Large intestine (tissue), 12 donors: ENCODE results near the gene SEL1L2. TPM values are rescaled to one million over a fixed set of nuclear protein-coding genes. Genes with fewer than 3 reads are reported as not detected.

Source experiments
- DNase-seq, 2 donors: peaks; one replicate each; pipeline versions ENCODE4 v3.0.0 to v3.0.0-alpha.2; 2013
- H3K27ac ChIP-seq: one replicate; pipeline ENCODE4 v1.5.1; 2013; ENCODE audit warnings: low read length
- H3K27me3 ChIP-seq: 2 replicates; pipeline ENCODE4 v1.6.1; 2013; ENCODE audit warnings: low read length; ENCODE audit not compliant: control insufficient read depth, insufficient read depth
- H3K36me3 ChIP-seq: 2 replicates; pipeline ENCODE4 v1.6.1; 2013; ENCODE audit warnings: low read length; ENCODE audit not compliant: control insufficient read depth, insufficient read depth
- H3K4me1 ChIP-seq: one replicate; pipeline ENCODE4 v1.6.1; 2013; ENCODE audit warnings: low read length; ENCODE audit not compliant: control insufficient read depth, insufficient read depth
- H3K4me3 ChIP-seq: one replicate; pipeline ENCODE4 v1.5.1; 2013; ENCODE audit warnings: low read length
- H3K9me3 ChIP-seq: one replicate; pipeline ENCODE4 v1.6.1; 2013; ENCODE audit warnings: mild to moderate bottlenecking, low read depth, low read length, moderate library complexity; ENCODE audit not compliant: control insufficient read depth
- WGBS: methylation state at CpG from one replicate; pipeline ENCODE4 v1.1.5; 2013; ENCODE audit warnings: low lambda C conversion rate; ENCODE audit not compliant: insufficient coverage; 5-methylcytosine and 5-hydroxymethylcytosine counted together
- long read RNA-seq, 11 donors: transcript quantifications; one replicate each; lab custom pipeline, GENCODE V29; 2026
- polyA plus RNA-seq: library from polyadenylated mRNA; unstranded; fragments of 120-200 nt; gene quantifications from one replicate; pipeline ENCODE4 v1.2.1, GENCODE V29; 2013

Gene SEL1L2, protein sequence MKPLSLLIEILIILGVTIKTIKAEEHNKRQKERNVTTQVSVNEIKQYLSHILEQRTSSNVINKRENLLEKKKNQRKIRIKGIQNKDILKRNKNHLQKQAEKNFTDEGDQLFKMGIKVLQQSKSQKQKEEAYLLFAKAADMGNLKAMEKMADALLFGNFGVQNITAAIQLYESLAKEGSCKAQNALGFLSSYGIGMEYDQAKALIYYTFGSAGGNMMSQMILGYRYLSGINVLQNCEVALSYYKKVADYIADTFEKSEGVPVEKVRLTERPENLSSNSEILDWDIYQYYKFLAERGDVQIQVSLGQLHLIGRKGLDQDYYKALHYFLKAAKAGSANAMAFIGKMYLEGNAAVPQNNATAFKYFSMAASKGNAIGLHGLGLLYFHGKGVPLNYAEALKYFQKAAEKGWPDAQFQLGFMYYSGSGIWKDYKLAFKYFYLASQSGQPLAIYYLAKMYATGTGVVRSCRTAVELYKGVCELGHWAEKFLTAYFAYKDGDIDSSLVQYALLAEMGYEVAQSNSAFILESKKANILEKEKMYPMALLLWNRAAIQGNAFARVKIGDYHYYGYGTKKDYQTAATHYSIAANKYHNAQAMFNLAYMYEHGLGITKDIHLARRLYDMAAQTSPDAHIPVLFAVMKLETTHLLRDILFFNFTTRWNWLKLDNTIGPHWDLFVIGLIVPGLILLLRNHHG
- polyA plus RNA-seq, result not detected
- long read RNA-seq, donor 1, result 0 reads
- long read RNA-seq, donor 2, result 0 reads
- long read RNA-seq, donor 3, result 0 reads
- long read RNA-seq, donor 4, result 0 reads
- long read RNA-seq, donor 5, result 0 reads
- long read RNA-seq, donor 6, result 0 reads
- long read RNA-seq, donor 7, result 0 reads
- long read RNA-seq, donor 8, result 0 reads
- long read RNA-seq, donor 9, result 0 reads
- long read RNA-seq, donor 10, result 0 reads
- long read RNA-seq, donor 11, result 0 reads

DNA sequence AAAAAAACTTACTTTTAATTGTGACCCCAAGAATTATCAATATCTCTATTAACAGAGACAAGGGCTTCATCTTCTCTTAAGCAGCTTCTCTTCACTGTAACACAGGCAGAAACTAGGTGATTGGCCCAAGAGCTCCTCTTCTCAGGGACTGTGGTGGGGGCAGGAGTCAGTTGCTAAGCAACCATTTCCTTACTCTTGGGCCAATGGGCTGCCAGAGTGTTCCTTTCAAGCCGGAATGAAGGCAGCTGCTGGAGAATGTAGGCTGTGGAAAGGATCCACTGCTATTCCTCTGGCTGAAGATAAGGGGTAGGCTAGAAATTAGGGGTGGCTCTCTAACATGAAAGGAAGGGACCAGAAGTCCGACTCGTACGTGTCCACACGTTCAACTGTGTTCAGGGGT is at the start of gene SEL1L2:
Gene SEL1L2 (minus strand): TSS at position 150 of the 400 bp plus-strand sequence. CDS start 80 bp downstream, at position 70.
- no peak for DNase-seq
- H3K27ac ChIP-seq, result no peak within 1 kb of the TSS
- no peaks in the 10 kb centered on the region for H3K27me3 ChIP-seq
- no CpG with 5 or more reads among the region's 5 CpGs for WGBS
- H3K9me3 ChIP-seq, result peaks cover 9% of the 10 kb centered on the region
- H3K4me3 ChIP-seq, result no peak within 1 kb of the TSS
- H3K4me1 ChIP-seq, result no peaks in the 10 kb centered on the region
- H3K36me3 ChIP-seq, result no peaks in the 10 kb centered on the region

DNA sequence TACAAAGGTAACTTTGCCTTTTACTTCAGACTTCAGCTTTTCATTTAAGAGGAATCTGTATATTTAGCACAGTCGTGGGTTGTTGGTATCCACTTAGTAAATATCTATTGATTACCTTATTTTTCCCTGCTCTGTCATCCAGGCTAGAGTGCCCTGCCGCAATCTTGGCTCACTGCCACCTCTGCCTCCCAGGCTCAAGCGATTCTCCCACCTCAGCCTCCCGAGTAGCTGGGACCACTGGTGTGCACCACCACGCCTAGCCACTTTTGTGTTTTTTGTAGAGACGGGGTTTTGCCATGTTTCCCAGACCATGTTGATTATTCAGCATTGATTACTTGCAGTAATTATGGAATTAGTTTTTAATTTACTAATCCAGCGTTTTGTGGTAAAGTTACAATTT is 46.2 kb upstream of the SEL1L2 start:
- WGBS, result 100% methylated on average over 1 of the region's 7 CpGs

DNA sequence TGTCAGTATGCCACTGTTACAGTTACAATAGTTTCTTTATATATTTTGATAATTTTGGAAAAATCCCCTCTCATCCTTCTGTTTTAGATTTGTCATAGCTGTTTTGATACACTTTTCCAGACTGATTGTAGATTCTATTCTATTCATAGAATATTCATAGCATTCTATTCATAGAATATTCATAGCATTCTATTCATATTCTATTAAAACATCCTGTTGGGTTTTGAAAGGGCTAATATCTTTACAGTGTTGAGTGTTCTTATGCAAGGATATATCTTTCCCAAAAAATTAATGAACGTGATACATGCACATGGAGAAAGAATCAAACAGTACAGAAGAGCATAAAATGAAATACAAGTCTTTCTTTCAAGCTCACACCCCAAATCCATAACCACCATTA is 42.9 kb upstream of the SEL1L2 start:
- Histone ChIP-seq H3K27me3 (no peaks in the 10 kb centered on the region), H3K36me3 (no peaks in the 10 kb centered on the region), H3K4me1 (no peaks in the 10 kb centered on the region), H3K4me3 (no peak overlapping the region), H3K9me3 (no peaks in the 10 kb centered on the region), H3K27ac (no peak overlapping the region)
- WGBS, result no CpG with 5 or more reads among the region's 1 CpG
- no peak for DNase-seq

More for the DNA sequence above, 46.2 kb upstream of the SEL1L2 start:
- no peaks in the 10 kb centered on the region for H3K27me3 ChIP-seq
- no peak overlapping the region for H3K4me3 ChIP-seq
- no peak for DNase-seq
- no peaks in the 10 kb centered on the region for H3K4me1 ChIP-seq
- no peak overlapping the region for H3K27ac ChIP-seq
- no peaks in the 10 kb centered on the region for H3K9me3 ChIP-seq
- H3K36me3 ChIP-seq, result no peaks in the 10 kb centered on the region

DNA sequence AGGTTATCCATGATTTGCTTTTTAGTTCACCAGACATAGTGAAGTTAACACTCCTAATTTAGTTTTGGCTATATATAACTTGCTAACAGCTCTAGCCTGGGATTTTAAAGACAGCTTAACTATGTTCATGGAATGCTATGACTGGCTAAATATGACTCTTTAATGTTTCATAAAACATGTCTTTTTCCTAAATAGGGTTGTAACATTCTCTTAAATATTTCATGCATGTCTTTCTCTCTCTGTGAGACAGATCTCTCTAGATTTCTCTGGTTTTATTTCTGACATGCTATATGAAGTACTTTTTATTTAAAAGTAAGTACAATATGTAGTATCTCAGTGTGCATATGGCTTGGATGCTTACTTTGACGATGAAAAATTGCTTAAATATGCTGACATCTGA is 40.6 kb upstream of the SEL1L2 start:
- H3K36me3 ChIP-seq, result no peaks in the 10 kb centered on the region
- no peak for DNase-seq
- no peak overlapping the region for H3K27ac ChIP-seq
- H3K9me3 ChIP-seq, result no peaks in the 10 kb centered on the region
- no peaks in the 10 kb centered on the region for H3K4me1 ChIP-seq
- WGBS, result no CpG with 5 or more reads among the region's 1 CpG
- no peak overlapping the region for H3K4me3 ChIP-seq
- no peaks in the 10 kb centered on the region for H3K27me3 ChIP-seq

DNA sequence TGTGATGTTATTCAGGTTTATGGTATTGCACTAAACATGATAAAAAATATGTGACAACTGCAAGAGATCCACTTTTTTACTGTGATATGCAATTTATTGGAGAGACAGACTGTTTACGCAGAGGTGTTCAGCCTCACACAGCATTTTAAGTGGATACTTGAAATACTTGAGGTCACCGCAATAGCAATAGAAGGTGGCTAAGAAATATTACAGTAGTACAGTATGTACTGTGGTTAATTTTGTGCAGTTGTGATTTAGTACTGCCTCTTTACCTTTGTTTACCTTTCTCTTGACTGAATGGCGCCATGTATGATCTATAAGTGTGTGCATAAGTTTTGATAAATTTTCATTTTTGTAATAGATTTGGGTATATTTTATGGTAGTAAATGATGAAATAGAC is 22.3 kb upstream of the SEL1L2 start:
- Histone ChIP-seq H3K4me1 (no peaks in the 10 kb centered on the region), H3K27me3 (no peaks in the 10 kb centered on the region), H3K4me3 (no peak overlapping the region), H3K36me3 (no peaks in the 10 kb centered on the region), H3K9me3 (no peaks in the 10 kb centered on the region), H3K27ac (no peak overlapping the region)
- WGBS, result 83% methylated on average over 1 of the region's 3 CpGs
- no peak for DNase-seq

DNA sequence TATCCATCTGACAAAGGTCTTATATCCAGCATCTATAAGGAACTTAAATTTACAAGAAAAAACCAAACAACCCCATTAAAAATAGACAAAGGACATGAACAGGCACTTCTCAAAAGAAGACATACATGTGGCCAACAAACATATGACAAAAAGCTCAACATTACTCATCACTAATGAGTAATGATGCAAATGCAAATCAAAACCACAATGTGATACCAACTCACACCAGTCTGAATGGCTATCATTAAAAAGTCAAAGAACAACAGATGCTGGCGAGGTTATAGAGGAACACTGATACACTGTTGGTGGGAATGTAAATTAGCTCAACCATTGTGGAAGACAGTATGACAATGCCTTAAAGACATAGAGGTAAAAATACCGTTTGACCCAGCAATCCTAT is 18.8 kb upstream of the SEL1L2 start:
- Histone ChIP-seq H3K27ac (no peak overlapping the region), H3K27me3 (no peaks in the 10 kb centered on the region), H3K4me3 (no peak overlapping the region), H3K9me3 (no peaks in the 10 kb centered on the region), H3K4me1 (no peaks in the 10 kb centered on the region), H3K36me3 (no peaks in the 10 kb centered on the region)
- 71% methylated on average over 1 of the region's 2 CpGs for WGBS
- no peak for DNase-seq

DNA sequence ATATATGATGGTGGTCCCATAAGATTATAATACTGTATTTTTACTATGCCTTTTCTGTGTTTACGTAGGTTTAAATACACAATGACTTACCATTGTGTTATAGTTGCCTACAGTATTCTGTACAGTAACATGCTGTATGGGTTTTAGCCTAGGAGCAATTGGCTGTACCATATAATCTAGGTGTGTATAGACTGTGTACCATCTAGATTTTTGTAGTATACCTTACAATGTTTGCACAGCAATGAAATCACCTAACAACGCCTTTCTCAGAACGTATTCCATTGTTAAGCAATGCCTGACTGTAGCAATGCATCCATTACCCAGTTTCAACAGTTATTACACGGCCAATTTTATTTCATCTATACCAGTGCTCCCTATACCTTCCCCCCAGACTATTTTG is 15.6 kb upstream of the SEL1L2 start:
- no peaks in the 10 kb centered on the region for H3K36me3 ChIP-seq
- no peaks in the 10 kb centered on the region for H3K4me1 ChIP-seq
- DNase-seq, result no peak
- H3K9me3 ChIP-seq, result no peaks in the 10 kb centered on the region
- H3K4me3 ChIP-seq, result no peak overlapping the region
- no peak overlapping the region for H3K27ac ChIP-seq
- WGBS, result 100% methylated on average over 1 of the region's 4 CpGs
- H3K27me3 ChIP-seq, result no peaks in the 10 kb centered on the region

DNA sequence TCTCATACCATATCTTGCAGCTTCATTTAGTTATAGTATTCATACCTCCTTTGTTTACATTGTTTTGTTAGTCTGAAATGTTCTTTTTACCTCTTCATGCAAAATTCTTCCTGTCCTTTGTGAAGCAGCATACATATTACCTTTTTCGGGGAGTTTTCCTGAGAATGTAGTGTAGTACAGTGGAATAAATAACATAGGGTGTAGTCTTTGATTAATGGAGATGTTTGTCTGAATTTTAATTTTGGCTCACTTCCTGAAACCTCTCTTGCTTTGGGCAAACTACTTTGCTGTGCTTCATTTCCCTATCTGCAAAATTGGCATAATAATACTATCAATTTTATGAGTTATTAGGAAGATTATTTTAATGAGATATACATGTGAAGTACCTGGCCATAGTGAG is 10.5 kb upstream of the SEL1L2 start:
- Histone ChIP-seq H3K36me3 (no peaks in the 10 kb centered on the region), H3K4me1 (no peaks in the 10 kb centered on the region), H3K4me3 (no peak overlapping the region), H3K9me3 (no peaks in the 10 kb centered on the region), H3K27ac (no peak overlapping the region), H3K27me3 (no peaks in the 10 kb centered on the region)
- WGBS, result 86% methylated on average over 1 of the region's 1 CpG
- DNase-seq, result no peak

DNA sequence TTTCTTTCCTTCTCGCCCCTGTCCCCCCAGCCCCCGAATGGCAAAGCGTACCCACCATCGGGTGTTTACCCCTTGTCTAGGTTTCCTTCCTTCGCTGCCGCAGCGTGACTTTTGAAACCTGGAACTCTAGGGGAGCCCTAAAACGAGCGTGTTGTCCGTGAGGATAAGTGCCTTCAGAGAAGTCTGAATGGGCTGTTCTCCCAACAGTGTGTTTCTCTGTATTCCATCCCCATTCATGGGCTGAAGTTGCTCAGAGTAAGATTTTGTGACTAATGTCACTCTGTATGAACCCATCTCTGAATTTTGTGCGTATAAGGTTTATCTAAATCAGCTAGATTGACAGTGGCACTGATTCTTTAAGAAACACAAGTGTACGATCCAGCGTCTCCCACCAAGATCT is 5.9 kb upstream of the SEL1L2 start:
- no peaks in the 10 kb centered on the region for H3K4me1 ChIP-seq
- peaks cover 9% of the 10 kb centered on the region for H3K9me3 ChIP-seq
- H3K4me3 ChIP-seq, result peak overlapping the region; percentile 57
- H3K27ac ChIP-seq, result peak overlapping the region; percentile 25
- H3K36me3 ChIP-seq, result no peaks in the 10 kb centered on the region
- 13% methylated on average over 3 of the region's 13 CpGs for WGBS
- DNase-seq, result no peak
- no peaks in the 10 kb centered on the region for H3K27me3 ChIP-seq

DNA sequence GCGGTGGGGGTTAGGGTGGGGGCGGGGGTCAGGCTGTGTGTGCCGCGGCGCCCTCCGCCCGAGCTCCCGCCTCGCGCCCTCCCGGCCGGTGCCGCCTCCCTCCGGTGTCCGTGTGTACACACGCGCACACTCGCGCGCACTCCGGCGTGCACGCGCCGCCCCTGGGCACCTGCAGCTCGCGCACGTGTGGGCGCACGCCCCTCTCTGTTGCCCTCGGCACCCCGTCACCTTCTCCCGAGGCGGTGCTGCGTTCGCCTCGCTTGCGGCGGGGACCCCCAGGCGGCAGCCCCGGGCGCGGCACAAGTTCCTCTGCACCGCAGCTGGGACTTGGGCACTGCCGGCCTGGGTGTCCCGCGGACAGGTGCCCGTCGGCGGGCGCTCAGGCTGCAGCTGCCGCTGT is 5.4 kb upstream of the SEL1L2 start:
- WGBS, result no CpG with 5 or more reads among the region's 52 CpGs
- Histone ChIP-seq H3K27me3 (no peaks in the 10 kb centered on the region), H3K9me3 (peaks cover 9% of the 10 kb centered on the region), H3K4me1 (no peaks in the 10 kb centered on the region), H3K36me3 (no peaks in the 10 kb centered on the region), H3K4me3 (peak overlapping the region; percentile 57), H3K27ac (peak overlapping the region; percentile 25)
- peak; percentile 58 to 76 for DNase-seq
